Measurements from ENCODE around the gene NSMF.

GRCh38 chr9:137506274-137506673 lies 47.1 kb upstream of the NSMF start:
- TF ChIP-seq CTCF (IDR thresholded peaks at IDR 0.05), result no peak
- no peak for TF ChIP-seq POLR2AphosphoS5 (IDR thresholded peaks at IDR 0.05)
- no peak for TF ChIP-seq EP300 (IDR thresholded peaks at IDR 0.05)

Measured in stomach (tissue), 4 donors.